DMS 273 (cell line): ENCODE measurements around the gene CDY1B.
"Not testable (repeated sequence)": the region's sequence is repeated elsewhere in the genome, so short reads cannot be mapped to it uniquely, and the experiment has no call there.

Source experiments
- DNase-seq: peaks from one replicate; lab custom pipeline; 2025; ENCODE audit not compliant: unreplicated experiment; lab: John Stamatoyannopoulos, UW

Gene CDY1B

DNA sequence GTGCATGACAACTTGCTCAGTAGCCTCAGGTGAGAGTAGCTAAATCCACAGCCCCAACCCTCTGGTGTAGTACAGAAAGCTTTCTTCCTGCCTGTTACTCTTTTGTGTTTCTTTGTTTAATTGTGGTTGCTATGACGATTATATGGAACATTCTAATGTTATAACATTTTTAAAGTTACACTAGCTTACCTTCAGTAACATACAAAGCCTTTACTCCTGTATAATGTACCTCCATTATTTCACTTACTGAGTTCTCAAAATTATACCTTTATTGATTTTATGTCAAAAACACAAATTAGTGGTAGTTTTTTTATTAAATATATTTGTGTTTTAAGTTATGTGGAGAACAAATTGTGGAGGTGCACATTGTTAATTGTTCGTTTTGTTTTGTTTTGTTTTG, at the start of gene CDY1B:
Gene CDY1B, minus strand, starts transcription at position 101 of the 400 bp plus-strand sequence. CDS start 331 bp downstream, outside the sequence.
- not testable (repeated sequence) for DNase-seq

GRCh38 chrY:24049525-24049924, 1.7 kb upstream of the CDY1B start:
- not testable (repeated sequence) for DNase-seq

DNA sequence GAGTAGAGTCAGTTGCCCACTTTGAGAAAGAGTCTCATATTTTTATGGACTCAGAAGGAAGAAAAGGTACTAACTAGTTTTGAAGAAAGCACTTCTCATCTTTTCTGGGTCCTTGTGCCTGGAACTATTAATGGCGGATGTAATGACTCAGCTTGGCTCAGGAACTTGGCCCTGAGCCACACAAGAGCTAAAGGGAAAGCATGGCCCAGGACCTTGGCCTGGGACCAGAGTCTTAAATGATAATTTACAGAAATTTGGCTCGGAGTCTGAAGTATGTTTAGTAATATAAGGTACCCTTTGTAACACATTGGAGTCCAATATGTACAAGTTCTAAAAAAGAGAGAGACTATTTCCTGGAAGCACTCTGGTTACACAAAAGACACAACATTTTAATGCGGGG, 4.6 kb downstream of the CDY1B start:
- DNase-seq = not testable (repeated sequence)

DNA sequence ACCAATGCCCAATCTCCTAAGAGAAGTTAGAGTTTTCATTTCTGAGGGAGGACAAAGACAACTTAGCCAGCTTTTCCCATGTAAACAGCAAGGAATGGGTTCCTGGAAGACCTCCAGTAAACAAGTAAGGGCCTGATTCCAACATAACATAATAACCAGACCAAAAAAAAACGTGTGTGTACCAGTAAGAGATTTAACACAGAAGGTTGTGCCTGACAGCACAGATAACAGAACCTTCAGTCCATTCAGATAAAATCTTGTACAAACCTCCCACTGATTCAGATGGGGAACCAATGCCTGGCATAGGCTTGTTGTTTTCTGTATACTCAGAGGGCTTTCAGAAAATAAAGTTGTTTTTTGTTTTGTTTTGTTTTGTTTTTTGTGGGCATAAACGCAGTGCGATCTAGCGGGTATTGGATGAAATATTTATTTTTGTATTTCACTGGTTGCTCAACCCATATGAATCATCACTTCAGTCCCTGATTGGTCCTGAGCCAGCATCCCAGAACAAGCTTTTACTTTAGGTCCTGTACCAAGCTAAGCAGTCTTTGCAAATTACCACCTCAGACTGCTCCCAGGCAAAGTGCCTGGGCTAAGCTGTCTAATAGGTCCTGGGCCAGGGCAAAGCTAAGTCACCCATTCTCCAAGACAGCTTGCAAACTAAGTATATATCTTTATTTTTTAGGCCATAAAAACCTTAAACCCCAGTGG, 8.7 kb downstream of the CDY1B start:
- DNase-seq = not testable (repeated sequence)

DNA sequence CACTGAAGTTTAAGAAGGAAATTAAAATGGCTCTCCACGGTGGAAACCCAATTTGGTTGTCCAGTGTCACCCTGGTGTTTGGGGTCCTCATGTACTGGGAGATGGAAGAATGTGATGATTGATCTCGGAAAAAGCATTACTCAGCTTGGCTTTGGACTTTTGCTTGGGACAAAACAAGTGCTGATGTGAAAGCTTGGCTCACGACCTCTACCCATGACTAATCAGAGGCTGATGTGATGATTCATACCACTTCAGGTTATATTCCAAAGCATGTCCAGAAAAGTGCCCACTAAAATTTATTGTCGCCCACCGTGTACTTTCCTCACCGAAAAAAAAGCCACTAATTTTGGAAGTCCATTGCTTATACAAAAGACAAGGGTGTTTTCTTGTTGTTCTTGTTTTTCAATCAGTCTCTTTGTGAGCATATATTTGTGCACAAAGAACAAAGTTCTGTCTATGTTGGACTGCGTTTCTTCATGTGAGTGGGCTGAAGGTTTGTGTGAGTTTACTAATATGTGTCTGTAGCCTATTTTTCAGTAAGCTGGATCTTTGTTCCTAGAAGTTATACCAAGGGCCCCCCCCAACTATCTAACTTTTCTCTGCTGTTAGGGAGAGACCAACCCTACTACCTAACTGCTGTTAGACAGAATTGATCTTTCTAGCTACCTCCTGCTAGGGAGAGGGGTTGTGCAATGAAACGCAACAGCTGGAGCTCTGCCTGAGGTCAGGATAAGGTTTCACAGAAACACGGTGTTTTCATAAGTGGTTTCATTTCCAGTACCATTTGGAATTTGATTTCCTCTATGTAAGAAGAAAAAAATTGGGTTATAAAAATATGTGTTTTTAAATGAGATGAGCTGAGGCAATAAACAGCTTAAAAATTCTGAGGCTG, 21.4 kb downstream of the CDY1B start:
- DNase-seq = not testable (repeated sequence)
